HG03064 (cell line): Measurements from ENCODE around the gene MYO1D.
"Not testable (repeated sequence)": the region's sequence is repeated elsewhere in the genome, so short reads cannot be mapped to it uniquely, and the experiment has no call there.

Experiments
- ATAC-seq: cut with Tn5 transposase; IDR thresholded peaks from one replicate; pipeline ENCODE4 v1.9.1; 2021; ENCODE audit warnings: low read depth; ENCODE audit not compliant: unreplicated experiment

MYO1D gene

DNA sequence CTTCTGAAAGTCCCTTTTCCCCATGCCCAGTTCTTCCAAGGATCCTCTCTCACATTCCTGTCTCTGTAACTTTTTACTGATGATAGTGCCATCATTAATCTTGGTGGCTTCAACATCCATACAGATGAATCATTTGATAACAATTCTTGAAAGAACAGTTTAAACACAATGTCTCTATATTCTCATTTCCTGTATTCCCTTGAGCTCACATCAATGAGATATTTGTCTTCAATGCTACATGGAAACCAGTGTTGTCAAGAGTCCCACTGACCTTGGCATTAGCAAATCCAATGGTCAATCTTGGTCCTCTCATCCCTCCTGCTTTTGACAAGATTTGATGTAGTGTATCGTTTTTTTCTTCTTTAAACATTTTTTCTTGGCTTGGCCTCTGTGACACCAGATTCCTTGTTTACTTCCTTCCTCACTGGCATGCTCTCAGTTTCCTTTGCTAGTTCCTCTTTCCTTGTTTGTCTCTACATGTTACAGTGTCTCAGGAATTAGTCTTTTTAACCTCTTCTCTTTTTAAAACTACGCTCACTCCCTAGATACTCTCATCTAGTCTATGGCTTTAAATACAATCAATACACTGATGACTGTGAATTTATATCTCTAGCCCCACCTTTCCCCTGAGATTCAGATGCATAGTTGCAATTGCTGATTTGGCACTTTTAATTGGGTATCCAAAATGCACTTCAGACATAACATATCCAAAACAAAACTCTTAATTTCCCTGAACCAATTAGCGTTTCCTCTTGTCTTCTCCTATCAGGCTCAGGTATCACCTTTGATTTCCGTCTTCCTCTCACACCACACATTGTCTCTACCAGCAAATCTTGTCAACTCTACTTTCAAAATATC lies 134.0 kb downstream of the MYO1D start:
- ATAC-seq, result no peak

GRCh38 chr17:32741381-32741780 lies 135.5 kb downstream of the MYO1D start:
- no peak for ATAC-seq

DNA sequence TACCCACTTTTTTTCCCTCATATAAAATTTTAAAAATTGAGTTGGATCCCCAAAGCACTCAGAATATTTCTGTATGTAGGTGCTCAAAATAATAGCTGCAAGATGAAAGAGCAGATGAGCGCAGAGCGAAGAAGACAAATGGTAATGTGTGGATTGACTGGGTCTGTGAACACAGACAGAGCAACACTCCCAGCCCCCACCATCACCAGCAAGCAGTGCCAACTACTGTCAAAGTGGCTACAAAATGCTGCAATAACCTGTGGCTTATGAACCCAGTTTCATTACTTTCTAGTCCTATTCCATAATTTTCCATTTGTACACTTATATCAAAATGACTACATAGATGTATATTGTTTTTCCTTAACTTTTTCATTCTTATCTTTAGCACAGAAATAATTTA lies 137.2 kb downstream of the MYO1D start:
- no peak for ATAC-seq

DNA sequence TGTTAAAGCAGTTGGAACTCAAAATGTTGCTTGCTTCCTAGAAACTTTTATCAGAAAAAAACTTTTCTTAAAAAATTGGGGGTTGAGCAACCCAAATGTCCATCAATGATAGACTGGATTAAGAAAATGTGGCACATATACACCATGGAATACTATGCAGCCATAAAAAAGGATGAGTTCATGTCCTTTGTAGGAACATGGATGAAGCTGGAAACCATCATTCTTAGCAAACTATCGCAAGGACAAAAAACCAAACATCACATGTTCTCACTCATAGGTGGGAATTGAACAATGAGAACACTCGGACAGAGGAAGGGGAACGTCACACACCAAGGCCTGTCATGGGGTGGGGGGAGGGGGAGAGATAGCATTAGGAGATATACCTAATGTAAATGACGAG lies 137.8 kb downstream of the MYO1D start:
- not testable (repeated sequence) for ATAC-seq

DNA sequence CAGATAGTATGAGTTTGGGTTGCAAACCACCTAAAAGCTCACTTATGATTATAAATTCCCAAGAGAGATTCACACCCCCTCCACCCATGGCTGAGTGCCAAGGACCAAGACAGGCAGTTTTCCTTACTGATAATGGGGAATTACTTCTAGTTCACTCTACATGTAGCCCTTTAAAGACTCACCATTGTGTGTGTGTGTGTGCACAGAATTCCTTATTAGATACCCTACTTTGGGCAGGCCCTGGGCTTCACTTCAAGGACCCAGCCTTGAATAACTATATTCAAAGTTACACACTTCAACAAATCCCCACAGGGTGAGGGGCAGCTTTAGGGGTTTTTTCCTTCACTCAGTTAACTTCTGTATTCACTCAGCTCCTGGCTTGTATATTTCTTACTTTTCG lies 143.5 kb downstream of the MYO1D start:
- ATAC-seq, result no peak

DNA sequence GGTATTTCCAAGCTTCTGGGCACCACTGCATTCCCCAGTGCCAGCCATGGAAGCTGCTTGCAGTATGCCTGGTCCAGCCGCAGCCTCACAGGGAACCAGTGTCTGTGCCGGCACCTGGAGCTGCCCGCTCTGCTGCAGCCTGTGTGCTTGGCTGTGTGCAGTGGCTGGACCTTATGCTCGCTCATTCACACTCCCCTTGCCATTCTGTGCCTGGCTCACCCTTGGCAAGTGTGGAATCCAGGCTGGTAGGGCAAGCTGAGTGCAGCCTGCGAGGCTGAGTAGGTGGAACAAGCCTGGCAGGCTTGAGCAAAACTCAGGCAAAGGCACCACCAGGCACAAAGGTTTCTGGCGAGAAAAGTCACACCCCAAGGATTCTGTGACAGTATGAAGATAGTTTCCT lies 144.0 kb downstream of the MYO1D start:
- no peak for ATAC-seq

DNA sequence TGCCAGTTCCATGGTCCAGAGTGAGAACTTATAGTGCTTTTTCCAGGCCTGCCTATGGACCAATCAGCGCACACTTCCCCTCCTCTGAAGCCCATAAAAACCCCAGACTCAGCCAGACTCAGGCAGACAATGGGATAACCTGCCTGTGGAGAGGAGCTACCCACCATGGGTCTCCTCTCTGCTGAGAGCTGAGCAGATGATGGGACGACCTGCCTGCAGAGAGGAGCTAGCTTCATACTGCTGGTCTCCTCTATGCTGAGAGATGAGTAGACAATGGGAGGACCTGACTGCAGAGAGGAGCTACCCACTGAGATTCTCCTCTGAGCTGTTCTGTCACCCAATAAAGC lies 144.7 kb downstream of the MYO1D start:
- no peak for ATAC-seq

DNA sequence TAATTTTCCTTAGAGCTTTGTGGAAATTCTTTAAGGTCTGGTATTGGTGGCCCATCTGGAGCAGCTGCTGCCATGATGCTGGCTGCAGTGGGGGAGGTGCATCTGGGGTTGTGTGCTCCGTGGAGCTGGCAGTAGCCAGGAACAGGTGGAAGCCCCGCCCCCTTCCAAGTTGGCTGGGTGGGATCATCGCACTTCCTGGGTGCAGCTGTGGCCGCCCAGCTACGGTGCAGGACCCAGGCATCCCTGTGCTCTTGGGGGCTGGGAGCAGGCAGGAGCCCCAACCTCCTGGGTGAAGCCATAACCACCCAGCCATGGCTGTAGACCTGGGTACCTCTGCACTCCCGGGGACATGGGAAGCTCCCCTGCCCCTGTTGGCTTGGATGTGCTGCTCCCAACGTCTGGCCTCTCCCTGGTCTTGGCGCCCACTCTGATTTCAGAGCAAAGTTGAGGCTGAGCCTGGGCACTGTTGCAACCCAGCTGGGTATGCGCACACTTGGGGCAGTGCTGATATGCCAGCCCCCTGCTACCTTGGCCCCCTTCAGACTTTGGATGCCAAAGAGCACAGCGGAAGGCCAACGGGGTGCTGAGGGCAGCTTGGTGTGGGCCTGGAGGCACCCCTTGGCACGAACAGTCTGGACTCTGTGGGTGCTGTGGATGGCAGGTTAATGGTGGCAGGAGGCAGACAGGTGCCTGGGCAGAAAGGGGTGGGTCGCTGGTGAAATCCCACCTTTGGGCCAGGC lies 145.2 kb downstream of the MYO1D start:
- no peak for ATAC-seq

DNA sequence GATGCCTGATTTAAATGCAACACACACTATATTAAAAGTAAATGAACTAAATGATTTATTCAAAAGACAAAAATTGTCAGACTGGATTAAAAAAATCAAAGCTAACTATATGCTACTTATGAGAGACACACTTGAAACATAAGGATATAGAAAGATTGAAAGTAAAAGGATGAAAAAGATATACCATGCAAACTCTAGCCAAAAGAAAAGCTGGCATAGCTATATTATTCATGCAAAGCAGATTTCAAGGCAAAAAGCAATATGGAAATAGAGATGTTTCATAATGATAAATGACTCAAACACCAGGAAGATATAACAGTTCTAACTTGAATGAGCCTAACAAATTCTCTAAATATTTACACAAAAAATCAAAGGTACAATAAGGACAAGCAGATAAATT lies 149.2 kb downstream of the MYO1D start:
- ATAC-seq, result no peak

- ATAC-seq, result no peak
Measured at GRCh38 chr17:32725697-32726096, 151.2 kb downstream of the MYO1D start.

DNA sequence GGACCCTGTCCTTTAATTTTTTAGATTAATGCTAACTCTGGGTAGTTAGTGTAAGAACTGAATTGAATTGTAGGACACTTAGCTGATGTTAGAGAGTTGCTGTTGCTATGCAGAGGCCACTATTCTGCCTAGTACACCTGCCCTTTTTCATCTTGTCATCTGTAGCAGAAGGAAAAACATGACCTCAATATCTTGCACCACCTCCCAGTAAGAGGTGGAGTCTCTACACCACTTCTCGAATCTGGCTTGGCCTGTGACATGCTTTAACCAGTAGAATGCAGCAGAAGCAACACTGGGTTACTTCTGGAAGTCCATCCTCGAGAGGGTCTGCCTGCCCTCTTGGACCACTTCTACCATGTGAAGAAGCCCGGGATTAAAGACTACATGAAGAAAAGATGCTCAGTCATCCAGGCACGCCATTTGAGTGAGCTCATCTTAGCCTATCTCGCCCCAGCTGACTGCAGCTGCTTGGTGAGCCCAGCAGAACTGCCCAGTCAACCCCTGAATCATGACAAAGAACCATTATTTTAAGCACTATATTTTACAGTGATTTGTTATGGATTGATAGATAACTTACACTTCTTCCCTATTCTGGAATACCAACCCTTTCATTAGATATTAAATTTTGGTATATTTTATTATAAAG lies 153.5 kb downstream of the MYO1D start:
- no peak for ATAC-seq

- no peak for ATAC-seq
Measured at GRCh38 chr17:32722733-32723132, 154.2 kb downstream of the MYO1D start.

DNA sequence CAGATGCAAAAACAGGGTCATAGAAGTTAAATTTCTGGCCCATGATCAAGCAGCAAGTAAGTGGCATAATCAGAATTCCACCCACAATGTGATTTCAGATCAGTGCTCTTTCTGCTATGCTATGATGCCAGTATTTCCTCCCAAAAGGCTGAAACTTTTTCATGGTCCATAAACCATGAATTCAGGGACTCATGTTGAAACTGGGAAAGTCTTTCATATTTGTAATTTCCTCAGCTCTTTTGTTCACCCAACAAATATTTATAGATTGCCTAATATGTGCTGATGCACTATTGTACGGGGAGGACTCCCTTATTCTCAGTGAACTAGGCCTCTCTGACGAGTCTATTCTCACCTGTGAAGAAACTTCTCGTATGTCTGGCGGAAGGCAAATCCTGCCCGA lies 156.3 kb downstream of the MYO1D start:
- no peak for ATAC-seq

GRCh38 chr17:32719689-32720088 lies 157.2 kb downstream of the MYO1D start:
- no peak for ATAC-seq

- ATAC-seq, result not testable (repeated sequence)
Measured at GRCh38 chr17:32714922-32715321, 162.0 kb downstream of the MYO1D start.

- ATAC-seq, result not testable (repeated sequence)
Measured at GRCh38 chr17:32714206-32714605, 162.7 kb downstream of the MYO1D start.

DNA sequence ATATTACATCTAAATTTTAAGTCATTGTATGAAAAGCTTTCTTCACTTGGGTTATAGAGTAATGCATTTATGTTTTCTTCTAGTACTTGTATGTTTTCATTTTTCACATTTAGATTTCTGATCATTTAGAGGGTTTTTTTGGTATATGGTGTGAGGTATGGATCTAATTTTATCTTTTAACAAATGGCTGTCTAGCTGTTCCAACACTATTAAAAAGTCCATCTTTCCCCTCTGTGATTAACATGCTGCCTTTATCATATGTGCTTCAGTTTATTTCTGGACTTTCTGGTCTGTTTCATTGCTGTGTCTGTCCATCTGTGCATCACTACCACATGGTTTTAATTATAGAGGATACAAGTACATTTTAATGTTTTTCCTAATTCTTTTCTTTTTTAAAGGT lies 163.8 kb downstream of the MYO1D start:
- no peak for ATAC-seq

DNA sequence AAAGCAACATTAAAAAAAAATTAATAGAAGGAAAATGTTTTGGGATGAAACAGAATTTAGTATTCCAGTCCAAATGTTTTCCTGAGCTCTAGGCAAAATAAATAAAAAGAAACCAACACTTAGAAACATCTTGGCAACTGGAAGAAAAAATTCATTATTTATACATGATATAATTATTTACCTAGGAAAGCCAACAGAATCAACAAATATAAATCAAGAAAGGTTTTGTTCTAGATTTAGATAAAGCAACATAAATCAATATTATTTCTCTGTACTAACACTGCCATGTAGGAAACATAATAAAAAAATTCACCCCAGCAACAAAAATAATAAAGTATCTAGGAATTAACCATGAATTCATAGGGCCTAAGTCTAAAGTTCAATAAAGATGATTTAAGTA lies 167.4 kb downstream of the MYO1D start:
- no peak for ATAC-seq

DNA sequence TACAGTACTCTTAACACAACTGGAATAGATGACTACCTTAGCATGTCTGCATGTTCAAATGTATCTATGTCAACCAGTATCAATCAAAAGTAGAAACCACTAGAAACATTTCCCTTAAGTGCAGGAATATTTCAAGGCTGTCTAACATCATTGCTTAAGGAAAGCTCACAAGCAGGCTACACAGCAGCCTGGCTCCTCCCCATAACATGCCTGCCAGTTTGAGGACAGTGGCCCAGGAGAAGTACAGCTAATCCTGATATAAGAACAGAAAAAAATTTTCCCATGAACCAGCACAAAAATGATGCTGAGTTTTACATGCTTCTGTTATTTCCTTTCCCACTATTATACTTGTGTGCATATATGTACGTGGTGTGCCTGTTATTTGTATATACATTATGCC lies 175.1 kb downstream of the MYO1D start:
- ATAC-seq, result no peak

DNA sequence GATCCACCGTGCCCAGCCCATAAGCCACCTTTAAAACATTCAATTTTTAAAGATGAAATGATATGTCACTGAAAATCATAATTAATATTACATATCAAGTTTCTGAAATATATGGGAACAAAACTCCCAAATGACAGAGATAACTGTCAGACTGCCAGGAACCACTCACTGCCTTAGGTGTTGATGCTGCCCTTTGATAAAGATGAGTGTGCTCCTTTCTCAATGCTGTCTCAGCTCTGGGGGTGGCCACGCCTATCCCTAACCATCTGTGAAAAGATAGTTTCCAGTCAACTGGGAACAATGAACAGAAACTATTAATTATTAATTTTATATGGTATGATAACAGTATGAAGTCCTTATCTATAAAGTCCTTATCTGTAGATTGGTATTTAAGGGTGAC lies 177.7 kb downstream of the MYO1D start:
- ATAC-seq, result no peak

DNA sequence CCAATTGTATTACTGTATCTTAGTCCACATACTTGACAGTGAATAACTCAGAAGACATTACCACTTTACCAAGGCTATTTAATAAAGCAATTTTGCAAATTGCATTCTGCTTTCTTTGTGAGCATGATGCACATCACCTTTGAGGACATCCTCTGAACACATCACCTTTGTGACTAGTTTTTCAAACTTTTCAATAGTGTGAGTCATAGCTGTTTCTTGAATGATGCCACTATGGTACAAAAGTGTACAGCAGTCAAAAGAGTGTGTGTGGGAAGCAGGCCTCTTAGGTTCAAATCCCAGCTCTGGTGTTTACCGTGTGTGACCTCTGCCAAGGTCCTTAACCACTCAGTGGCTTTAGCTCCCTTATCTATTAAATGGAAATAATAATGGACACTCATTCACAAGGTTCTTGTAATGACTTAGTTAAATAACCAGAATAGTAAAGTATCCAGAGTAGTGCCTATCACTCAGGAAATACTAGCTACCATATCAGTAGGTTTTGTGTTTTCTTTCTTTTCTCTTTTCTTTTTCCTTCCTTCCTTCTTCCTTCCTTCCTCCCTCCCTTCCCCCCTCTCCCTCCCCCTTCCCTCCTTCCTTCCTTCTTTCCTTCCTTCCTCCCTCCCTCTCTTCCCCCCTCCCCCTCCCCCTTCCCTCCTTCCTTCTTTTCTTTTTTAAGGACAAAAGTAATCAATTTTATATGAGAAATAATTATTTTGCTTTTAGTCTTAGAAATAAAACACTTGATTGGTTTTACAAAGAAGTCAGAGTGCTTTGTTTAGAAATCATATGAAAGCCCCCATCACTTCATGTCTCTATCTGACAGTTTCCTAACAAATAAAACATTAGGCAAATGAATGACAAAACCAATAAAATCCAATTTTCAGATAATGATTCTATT lies 178.9 kb downstream of the MYO1D start:
- ATAC-seq, result no peak
